OCI-LY3 (cell line): ENCODE data around the gene DHCR7.

Experiments
- CTCF ChIP-seq: fragments of 200-600, 300-600 bp; sonication (generic); IDR thresholded peaks from 2 replicates; pipeline ENCODE4 v1.5.1; 2014; ENCODE audit warnings: antibody characterized with exemption, low read length, low read depth
- EZH2phosphoT487 ChIP-seq: fragments of 200-600 bp; shearing (Covaris generic); IDR thresholded peaks from 2 replicates; pipeline ENCODE4 v1.6.1; 2018; ENCODE audit warnings: antibody characterized with exemption, mixed run types, low read depth

DNA sequence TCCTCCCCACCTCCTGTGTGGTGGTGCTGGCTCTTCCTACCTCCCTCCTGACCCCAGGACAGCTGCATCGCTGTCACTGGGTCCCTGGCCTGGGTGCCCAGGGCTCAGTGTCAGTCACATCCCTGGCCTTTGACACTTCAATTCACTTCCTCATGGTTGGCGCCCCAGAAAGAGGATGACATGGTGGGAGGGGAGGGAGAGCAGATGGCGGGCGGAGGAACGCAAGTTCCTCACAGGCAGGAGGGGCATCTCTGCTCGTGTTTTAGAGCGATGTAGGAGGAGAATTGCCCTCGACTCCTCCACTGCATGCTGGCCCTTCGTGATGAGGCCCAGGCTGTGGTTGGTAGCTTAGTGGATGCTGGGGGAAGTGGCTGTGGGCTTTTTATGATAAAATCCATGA, 43.7 kb upstream of the DHCR7 start:
- TF ChIP-seq CTCF (no peak), EZH2phosphoT487 (no peak)
